Left renal cortex interstitium (tissue), 4 donors: ENCODE data around the gene BLTP2. TPM values are rescaled to one million over a fixed set of nuclear protein-coding genes. Genes with fewer than 3 reads are reported as not detected.
"Not testable (repeated sequence)": the region's sequence is repeated elsewhere in the genome, so short reads cannot be mapped to it uniquely, and the experiment has no call there.

Source experiments
- DNase-seq, 4 donors: peaks; one replicate each; pipeline ENCODE4 v3.0.0-alpha.2; 2013; ENCODE audit warnings: low read depth in 4 of 4, low spot score in 2 of 4, missing footprints in 1 of 4
- polyA plus RNA-seq, 4 donors: library from polyadenylated mRNA; unstranded; fragments of 120-200 nt; gene quantifications; one replicate each; pipeline ENCODE4 v1.2.1, GENCODE V29; 2013; ENCODE audit not compliant: insufficient read length in 4 of 4

Gene BLTP2
- polyA plus RNA-seq: 100 to 1,000 TPM in 2 of 4 donors, 10 to 100 TPM in 2; 75.2 to 106 (median 93.5) TPM

DNA sequence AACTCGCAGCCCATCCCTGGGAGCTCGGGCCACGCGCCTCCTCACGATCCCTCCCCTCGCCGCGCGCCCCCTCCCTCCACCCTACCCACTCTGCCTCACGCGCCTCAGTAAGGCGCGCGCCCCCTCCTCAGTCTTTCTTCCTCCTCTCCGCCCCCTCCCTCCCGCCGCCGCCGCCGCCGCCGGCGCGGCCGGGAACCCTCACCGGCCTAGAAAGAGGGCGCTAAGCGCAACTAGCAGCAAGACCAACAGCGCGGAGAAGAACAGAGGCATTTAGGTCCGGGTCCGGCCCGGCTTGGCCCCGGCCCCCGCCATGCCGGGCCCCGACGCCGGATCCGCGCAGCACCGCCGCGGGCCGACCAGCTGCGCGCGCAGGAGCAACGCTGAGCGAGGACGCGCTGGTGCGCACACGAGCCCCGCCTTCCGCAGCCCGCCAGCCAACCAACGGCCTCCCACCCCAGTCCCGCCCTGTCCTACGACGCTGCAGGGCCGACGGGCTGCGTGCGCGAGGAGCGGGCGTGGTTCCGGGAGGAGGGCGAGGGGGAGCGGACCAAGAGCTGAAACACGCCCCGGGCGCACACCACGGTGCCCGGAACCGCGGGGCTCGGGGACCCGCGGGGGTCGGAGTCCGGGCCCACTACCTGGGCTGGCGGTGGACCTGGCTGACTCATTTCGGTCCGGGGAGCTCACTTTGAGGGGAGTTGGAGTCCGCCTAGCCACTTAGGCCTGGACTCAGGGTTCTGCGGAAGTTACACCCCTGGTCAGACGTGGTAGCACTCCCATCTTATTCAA is at the start of gene BLTP2:
Gene BLTP2 (minus strand): TSS at position 372 of the 789 bp plus-strand sequence. CDS start 102 bp downstream, at position 270.
- peak in 3 of 4 donors; percentile 79 to 92 (median 90) for DNase-seq

DNA sequence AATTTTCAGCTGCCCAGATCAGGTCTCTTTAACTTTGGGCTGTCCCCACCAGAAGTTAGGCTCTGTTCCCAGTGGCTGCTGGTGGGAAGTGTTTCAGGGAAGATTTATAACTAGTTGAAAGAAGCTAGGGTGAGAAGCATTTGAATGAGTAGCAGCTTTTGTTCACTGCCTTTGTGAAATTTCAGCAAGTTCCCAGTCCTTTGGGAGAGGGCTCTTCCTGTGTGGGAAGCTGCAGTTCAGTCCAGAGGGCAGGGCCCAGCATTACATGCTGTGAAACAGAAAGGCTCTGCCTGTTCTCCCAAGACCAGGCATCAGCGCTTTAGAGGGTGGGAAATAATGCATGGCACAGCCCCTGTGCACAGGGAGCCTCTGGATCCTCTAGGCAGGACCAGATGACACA is 48.9 kb upstream of the BLTP2 start:
- no peak for DNase-seq

DNA sequence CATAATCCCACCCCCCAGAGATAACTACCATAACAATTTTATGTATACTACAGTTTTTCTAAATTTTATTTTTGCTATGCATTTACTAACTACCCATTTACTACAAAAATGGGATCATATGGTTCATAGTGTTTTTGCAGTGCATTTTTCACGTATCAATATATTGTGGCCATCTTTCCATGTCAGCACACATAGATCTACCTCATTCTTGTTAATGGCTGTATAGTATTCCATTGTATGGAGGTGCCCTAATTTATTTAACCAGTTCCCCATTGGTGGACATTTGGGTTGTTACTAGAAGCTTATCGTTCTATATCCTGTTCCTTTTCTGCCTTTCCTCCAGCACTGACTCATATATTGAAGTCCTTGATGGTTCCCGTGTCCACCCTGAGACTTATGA is 44.1 kb upstream of the BLTP2 start:
- DNase-seq: no peak

DNA sequence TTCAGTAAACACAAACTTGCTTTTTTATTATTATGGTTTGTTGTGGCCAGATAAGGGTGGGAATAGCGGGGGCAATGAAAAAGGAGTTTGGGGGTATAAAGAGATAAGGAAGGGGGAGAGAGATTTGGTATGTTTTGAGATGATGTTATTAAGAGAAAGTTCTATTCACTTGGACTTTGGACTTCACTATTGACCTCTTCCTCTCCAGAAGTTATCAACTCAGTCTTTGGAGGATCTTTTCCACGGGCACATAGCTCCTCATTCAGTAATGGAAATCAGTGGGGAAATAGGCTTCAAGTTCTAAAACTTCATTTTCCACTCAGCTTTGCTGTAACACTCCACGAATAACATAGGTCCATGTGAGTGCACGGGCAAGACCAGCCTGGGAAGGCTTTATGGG is 43.5 kb upstream of the BLTP2 start:
- no peak for DNase-seq

DNA sequence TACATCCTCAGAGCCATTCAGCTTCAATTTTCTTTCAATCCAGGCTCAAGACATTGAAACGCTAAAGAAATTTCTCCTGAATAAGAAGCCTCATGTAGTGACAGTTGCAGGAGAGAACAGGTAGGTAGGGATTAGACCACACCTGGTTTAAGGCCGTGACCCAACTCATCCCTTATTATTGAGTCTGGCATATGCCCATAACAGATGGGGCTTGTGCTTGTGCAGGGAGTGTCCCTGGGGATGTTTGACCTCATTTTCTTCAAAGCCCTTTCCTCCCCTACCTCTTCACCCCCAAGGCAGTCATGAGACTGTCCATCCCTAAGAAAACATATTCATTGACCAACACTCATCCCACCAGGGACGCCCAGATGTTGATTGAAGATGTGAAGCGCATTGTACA is 41.3 kb upstream of the BLTP2 start:
- DNase-seq: no peak

DNA sequence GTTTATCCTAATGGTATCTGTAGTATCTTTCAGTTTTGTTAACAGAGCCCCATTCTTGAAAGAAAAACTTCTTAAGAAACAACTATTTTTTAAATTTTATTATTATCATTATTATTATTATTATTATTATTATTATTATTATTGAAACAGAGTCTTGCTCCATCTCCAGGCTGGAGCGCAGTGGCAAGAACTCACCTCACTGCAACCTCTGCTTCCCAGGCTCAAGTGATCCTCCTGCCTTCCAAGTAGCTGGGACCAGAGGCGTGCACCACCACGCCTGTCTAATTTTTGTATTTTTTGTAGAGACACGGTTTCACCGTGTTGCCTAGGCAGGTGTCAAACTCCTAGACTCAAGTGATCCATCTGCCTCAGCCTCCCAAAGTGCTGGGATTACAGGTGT is 40.4 kb upstream of the BLTP2 start:
- no peak for DNase-seq

DNA sequence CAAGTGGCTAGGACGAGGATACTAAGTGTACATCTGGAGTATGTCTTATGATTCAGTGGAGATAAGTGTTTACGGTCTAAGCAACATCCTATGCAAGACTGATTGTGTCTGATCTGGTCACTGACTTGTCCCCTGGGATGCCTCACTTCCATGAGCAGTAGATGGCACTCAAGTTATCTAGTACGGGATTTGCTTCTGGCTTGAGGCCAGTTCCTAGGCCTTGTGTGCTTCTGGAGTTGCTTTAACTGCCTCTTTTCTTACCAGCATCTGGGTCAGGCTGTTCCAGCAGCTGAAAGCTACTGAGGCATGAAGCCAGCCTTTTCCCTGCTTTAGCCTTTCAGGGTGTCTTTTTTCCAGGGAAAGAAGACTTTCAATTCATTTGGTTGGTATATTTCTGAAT is 40.0 kb upstream of the BLTP2 start:
- DNase-seq: no peak

DNA sequence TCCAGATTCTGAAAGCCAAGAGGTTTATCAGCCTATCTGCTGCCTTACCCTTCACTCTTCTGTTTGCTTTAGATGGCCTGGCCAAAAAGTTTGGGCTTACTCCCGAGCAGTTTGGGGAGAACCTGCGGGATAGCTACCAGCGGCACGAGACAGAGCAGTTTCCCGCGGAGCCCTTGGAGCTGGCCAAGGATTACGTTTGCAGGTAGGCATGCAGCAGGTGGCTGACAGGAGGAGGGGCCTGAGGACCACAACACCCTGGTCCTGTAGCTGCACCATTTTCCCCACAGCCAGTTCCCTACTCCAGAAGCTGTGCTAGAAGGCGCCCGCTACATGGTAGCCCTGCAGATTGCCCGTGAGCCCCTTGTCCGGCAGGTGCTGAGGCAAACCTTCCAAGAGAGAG is 37.7 kb upstream of the BLTP2 start:
- DNase-seq: no peak

DNA sequence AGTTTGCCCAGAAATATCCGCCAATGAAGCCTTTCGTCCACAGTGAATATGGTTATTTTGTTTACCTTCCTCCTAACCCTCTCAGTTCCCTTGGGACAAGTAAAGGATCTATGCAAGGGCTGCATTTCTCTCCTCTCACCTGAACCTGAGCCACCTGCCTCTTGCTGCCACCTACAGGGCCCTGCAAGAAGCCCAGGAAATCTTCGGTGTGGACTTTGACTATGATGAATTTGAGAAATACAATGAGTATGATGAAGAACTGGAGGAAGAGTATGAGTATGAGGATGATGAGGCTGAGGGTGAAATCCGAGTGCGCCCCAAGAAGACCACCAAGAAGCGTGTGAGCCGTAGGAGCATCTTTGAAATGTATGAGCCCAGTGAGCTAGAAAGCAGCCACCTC is 31.0 kb upstream of the BLTP2 start:
- no peak for DNase-seq

DNA sequence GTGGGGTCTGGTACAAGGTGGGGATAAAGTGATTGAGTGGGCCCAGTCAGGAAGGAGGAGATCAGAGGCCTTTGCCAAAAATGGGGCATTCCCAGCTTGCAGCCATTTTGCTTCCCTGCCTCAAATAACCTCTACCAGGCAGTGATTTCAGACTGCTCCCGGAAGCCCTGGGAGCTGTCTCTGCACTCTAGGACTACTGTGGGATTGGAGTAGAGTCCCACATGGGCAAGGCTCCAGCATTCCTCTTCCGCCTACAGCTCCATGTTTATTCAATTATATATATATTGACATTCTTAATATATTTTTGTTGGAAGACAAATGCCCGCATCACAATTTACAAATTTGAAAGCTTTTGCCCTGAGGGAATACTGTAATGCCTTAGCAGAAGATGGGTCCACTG is 30.5 kb upstream of the BLTP2 start:
- no peak for DNase-seq

DNA sequence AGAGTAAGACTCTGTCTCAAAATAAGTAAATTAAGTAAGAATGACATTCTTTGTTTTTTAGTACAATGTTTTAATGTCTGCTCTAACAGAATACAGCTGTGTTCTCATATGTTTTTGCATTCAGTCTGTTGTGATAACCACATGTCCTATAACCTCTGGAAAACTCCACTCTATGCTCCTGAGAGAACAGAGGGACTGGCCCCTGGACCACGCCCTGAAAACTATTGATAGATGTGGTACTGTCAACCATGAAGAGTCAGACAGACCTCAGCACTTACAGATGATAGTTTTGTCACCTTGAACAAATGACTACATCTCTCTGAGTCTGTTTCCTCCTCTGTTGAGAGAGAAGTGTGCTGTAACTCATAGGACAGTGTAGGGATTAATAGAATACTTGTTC is 25.0 kb upstream of the BLTP2 start:
- DNase-seq: no peak

DNA sequence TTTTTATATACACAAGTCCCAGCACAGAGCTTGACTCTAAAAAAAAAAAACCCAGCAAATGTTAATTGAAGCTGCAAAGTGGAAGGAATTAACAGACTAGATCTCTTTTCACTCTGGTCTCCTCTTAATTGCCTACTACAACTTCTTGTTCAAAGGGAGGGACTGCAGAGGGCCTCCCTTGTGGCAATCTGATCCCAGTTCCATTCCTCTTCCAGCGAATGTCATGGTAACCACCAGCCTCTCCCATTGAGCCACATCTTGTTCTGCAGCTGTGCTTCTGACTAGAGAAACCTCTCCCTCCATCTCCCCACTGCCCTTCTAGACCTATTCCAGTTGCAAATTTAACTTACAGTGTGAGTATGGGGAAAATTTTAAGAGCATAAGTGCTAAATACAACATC is 22.9 kb upstream of the BLTP2 start:
- no peak for DNase-seq

DNA sequence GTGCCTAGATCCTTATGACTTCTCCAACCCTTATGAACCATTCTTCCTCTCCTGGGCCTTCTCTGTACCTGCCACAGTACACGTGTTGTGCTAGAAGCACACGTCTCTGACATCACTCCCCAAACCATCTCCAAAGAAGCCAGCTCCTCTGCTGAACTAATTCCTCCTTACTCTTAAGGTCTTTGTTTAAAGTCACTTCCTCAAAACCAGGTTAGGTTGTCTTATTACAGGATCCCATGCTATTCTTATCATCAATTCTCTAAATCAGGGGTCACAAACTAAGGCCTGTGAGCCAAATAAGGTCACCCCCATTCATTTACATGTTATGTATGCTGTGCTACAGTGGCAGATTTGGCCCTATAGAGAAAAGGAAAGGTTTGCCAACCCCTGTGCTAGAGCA is 21.0 kb upstream of the BLTP2 start:
- no peak for DNase-seq

DNA sequence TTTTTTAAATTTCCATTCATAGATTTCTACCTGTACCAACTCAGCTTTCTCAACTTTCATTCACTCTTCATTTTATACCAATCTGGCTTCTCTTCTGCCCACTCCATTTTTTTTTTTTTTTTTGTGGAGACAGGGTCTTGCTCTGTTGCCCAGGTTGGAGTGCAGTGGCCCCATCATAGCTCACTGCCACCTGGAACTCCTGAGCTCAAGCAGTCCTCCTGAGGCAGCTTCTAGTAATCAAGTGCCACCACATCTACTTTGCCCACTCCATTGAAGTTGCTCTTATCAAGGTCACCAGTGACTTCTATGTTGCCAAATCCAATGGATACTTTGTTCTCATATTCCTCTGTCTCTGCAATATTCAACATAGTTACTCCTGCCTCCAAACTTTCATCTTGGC is 18.8 kb upstream of the BLTP2 start:
- DNase-seq: no peak

DNA sequence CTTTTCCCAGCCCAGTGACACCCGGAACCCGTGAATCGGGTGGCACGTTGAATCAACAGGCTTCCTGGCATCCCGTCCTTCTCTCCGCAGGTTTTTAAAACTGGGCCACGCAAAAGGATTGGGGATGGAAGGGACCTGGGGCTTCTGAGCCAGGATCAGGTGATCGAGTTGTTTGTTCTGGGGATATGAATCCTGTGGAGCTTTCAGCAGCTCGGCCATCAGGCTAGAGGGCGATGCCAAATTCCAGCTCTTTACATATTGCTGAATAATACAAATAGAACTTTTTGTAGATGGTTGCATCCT is 17.5 kb upstream of the BLTP2 start:
- DNase-seq: no peak

DNA sequence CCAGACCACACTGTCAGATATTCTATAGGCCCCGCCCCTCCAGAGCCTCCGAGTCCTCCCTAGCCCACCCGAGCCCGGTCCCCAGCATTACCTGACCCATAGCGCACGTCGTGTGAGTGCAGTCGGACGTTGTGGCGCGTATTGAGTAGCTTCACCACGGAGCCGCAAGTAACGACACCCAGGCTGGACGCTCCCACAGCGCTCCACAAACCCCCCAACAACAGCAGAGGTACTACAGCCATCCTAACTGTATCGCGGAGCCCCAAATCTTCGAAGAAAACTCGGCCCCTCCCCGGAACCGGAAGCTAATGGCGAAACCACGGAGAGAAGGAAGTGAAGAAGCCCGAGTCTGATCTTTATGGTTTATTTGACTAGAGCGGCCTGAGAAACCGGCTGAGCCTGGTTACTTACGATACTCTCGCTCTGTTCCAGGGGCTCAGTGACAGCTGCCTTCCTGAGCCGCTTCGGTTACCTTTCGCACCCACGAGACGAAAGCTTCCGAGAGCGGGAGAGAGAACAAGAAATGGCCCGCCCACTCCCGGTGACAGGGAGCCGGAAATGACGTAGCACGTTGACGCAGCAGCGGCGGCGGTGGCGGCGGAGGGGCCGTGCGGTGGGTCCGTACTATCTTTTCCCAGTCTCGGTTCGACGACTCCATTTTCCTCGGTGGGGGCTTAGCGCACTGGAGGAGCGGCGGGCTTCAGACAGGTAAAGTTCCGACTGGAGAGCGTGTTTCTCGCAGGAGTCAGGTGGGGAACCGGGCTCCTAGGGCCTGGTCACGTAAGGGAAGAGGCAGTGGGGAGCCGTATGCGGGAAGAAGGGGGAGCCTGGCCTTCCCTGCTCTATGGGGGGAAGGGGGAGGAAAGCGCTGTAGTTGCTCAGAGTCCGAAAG is 16.9 kb upstream of the BLTP2 start, which contains the start of the genes SDF2 and SUPT6H:
Gene SDF2 (minus strand): TSS at position 272 of the 892 bp plus-strand sequence. CDS start 30 bp downstream, at position 242.
Gene SUPT6H (plus strand): TSS at position 571 of the 892 bp plus-strand sequence. CDS start 11,197 bp downstream, outside the sequence.
- DNase-seq: peak; percentile 87 to 98 (median 88)

DNA sequence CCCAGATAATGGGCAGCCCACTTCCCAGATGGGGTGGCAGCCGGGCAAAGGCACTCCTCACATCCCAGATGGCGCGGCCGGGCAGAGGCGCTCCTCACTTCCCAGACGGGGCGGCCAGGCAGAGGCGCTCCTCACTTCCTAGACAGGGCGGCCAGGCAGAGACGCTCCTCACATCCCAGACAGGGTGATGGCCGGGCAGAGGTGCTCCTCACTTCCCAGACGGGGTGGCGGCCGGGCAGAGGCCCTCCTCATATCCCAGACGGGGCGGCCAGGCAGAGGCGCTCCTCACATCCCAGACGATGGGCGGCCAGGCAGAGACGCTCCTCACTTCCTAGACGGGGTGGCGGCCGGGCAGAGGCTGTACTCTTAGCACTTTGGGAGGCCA is 14.5 kb upstream of the BLTP2 start:
- DNase-seq: not testable (repeated sequence)

DNA sequence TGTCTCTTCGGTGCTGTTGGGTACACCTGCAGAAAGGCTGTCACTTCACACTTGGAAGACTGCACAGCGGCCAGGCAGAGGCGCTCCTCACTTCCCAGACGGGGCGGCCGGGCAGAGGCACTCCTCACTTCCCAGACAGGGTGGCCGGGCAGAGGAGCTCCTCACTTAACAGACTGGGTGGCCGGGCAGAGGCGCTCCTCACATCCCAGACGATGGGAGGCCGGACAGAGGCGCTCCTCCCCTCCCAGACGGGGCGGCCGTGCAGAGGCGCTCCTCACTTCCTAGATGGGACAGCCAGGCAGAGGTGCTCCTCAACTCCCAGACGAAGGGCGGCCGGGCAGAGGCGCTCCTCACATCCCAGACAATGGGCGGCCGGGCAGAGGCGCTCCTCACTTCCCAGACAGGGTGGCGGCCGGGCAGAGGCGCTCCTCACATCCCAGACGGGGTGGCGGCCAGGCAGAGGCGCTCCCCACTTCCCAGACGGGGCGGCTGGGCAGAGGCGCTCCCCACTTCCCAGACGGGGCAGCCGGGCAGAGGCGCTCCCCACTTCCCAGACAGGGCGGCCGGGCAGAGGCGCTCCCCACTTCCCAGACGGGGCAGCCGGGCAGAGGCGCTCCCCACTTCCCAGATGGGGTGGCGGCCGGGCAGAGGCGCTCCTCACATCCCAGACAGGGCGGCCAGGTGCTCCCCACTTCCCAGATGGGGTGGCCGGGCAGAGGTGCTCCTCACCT is 14.0 kb upstream of the BLTP2 start:
- not testable (repeated sequence) for DNase-seq

DNA sequence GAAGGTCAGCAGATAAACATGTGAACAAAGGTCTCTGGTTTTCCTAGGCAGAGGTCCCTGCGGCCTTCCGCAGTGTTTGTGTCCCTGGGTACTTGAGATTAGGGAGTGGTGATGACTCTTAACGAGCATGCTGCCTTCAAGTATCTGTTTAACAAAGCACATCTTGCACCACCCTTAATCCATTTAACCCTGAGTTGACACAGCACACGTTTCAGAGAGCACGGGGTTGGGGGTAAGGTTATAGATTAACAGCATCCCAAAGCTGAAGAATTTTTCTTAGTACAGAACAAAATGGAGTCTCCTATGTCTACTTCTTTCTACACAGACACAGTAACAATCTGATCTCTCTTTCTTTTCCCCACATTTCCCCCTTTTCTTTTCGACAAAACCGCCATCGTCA is 13.4 kb upstream of the BLTP2 start:
- DNase-seq: not testable (repeated sequence)

DNA sequence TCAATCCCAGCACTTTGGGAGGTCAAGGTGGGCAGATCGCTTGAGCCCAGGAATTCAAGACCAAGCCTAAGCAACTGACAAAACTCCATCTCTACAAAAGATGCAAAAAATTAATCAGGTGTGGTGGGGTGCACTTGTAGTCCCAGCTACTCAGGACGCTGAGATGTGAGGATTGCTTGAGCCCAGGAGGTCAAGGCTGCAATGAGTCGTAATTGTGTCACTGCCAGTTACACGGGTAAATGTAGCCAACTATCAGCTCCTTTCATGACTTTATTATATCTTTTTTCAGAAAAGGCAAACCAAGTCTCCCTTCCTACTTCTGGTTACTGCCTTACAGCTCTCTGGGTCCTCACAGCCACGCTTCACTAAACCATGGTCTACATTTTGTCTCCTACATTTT is 12.8 kb upstream of the BLTP2 start:
- no peak for DNase-seq

DNA sequence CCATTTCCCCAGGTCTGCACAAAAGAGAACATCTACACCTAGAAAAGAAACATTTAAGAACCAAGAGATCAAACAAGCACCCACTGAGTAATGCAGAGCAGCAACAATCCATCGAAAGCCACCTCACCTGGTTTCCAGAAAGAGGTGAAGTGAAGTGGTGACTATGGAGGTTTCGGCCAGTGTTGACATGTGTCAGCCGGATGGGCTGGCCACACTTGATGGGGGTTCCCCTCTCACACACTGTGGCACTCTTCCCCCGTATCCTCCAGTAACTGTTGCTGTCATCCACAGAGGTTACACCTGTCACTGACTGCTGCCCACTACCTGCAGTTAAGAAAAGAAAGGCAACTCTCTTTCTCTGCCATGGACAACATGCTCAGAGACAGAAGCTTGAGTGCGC is 10.2 kb upstream of the BLTP2 start:
- DNase-seq: no peak
